Measurements from ENCODE around the gene COBL.

The COBL gene

DNA sequence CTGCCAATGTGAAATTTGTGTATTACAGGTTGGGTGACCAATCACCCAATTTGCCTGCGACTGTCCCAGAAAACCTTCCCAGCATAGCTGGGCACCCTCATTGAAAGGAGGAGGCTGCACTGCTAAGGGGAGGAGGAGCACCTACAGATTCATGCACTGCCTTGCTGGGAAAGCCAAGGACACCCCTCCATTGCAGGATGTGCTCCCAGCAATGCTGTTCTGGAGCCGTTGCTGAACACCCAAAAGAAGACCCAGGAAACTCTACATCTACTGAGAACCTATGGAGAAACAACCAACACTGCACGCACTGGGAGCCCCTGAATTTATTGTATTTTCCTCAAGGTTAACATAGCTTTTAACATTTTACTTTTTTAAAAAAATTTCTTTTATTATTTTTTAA, 295.7 kb downstream of the COBL start:
- no peaks in the 10 kb centered on the region for H3K4me1 ChIP-seq (ENCODE audit: control insufficient read depth in 2 of 2, insufficient read depth in 1 of 2, low read depth in 1 of 2, low read length in 2 of 2)
- no peak overlapping the region for H3K27ac ChIP-seq (replicated peaks; ENCODE audit: low read length)
- H2BK5ac ChIP-seq (ENCODE audit: low read length), result no peak overlapping the region
- H3K14ac ChIP-seq (ENCODE audit: low read length), result no peak overlapping the region
- no peaks in the 10 kb centered on the region for H3K36me3 ChIP-seq (replicated peaks in 1 of 2; ENCODE audit: control insufficient read depth in 2 of 2, insufficient read depth in 2 of 2, low read length in 2 of 2)
- peaks cover 2% of the 10 kb centered on the region for H3K79me1 ChIP-seq (ENCODE audit: low read depth, low read length)
- no peaks in the 10 kb centered on the region for H3K27me3 ChIP-seq (ENCODE audit: control insufficient read depth in 3 of 3, insufficient read depth in 3 of 3, low read depth in 1 of 3, low read length in 3 of 3)
- H3K4me2 ChIP-seq (ENCODE audit: insufficient read depth, low read length, poor library complexity, severe bottlenecking), result no peak overlapping the region
- H3K4ac ChIP-seq (ENCODE audit: low read length), result no peak overlapping the region
- no peak overlapping the region for H2BK120ac ChIP-seq (ENCODE audit: low read depth, low read length)
- no peak overlapping the region for H2BK15ac ChIP-seq (ENCODE audit: low read length)
- no peak overlapping the region for H2AK5ac ChIP-seq (ENCODE audit: low read depth, low read length)
- H3K23ac ChIP-seq (ENCODE audit: low read depth, low read length, poor library complexity), result no peak overlapping the region
- H3K18ac ChIP-seq (ENCODE audit: low read length), result no peak overlapping the region
- no peak overlapping the region for H2AFZ ChIP-seq (ENCODE audit: low read length)
- no peak overlapping the region for H2BK12ac ChIP-seq (ENCODE audit: low read length)
- no peaks in the 10 kb centered on the region for H3K9me3 ChIP-seq (replicated peaks in 1 of 2; ENCODE audit: control insufficient read depth in 2 of 2, insufficient read depth in 1 of 2, low read depth in 1 of 2, low read length in 2 of 2)
- no peak overlapping the region for H3K4me3 ChIP-seq (ENCODE audit: low read length in 2 of 2)
- no peak overlapping the region for H4K8ac ChIP-seq (ENCODE audit: low read depth, low read length)
- WGBS, 2 donors (ENCODE audit: extremely low coverage in 2 of 2, insufficient read length in 2 of 2, insufficient replicate concordance in 1 of 2), result no CpG with 5 or more reads among the region's 3 CpGs
- no peak for DNase-seq (ENCODE audit: low spot score)
- no peak overlapping the region for H4K91ac ChIP-seq (ENCODE audit: low read depth, low read length, poor library complexity)
- no peak overlapping the region for H3K9ac ChIP-seq (ENCODE audit: low read depth, low read length, poor library complexity)

DNA sequence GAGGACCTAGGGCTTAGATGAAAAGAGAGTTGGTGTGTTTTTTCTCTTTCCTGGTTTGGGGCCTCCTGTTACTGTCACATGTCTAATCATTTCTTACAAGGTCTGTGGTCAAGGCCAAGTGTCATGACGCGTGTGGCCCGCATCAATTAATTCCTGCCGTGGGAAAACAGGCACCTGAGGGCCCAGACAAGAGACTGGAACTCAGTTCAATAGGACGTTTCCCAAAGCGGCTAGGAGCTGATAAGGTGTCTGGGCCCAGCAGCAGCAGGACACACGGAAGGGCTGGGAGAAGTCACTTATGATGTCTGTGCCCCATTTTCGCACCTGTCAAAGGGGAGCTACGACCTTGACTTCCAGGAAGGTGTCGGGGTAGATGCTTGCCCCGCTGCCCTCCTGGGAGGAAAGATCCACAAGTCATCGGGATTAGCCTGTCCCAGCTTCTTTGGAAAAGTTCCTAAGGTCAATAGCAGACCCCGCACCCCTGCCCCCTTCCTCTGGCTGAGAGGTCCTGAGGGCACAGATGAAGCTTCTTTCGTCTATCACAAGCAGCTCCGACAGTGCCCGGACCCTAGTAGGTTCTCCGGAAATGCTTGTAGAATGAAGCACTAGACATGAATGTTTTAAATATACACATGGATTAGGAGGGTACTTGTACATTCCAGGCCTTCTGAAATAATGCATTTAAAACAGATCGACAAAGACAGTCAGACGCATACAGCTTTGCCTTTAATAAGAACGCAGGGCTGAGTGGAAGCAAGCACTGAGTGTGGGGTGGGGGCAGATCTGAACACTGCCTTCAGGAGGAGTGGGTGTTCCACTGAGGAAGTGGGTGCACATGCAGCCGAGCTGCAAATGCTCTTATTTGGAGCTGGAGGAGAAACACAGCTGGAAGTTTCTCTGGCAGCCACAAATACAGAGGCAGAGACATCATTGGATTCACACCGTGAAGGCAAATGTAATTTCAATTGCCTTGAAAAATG, 296.4 kb downstream of the COBL start:
- Histone ChIP-seq H4K91ac (ENCODE audit: low read depth, low read length, poor library complexity) (no peak overlapping the region), H3K36me3 (replicated peaks in 1 of 2; ENCODE audit: control insufficient read depth in 2 of 2, insufficient read depth in 2 of 2, low read length in 2 of 2) (no peaks in the 10 kb centered on the region), H3K23ac (ENCODE audit: low read depth, low read length, poor library complexity) (no peak overlapping the region), H3K79me1 (ENCODE audit: low read depth, low read length) (peaks cover 2% of the 10 kb centered on the region), H3K27me3 (ENCODE audit: control insufficient read depth in 3 of 3, insufficient read depth in 3 of 3, low read depth in 1 of 3, low read length in 3 of 3) (no peaks in the 10 kb centered on the region), H3K4me2 (ENCODE audit: insufficient read depth, low read length, poor library complexity, severe bottlenecking) (no peak overlapping the region), H3K4ac (ENCODE audit: low read length) (no peak overlapping the region), H3K14ac (ENCODE audit: low read length) (no peak overlapping the region), H2BK120ac (ENCODE audit: low read depth, low read length) (no peak overlapping the region), H3K4me1 (ENCODE audit: control insufficient read depth in 2 of 2, insufficient read depth in 1 of 2, low read depth in 1 of 2, low read length in 2 of 2) (no peaks in the 10 kb centered on the region), H2AK5ac (ENCODE audit: low read depth, low read length) (no peak overlapping the region), H3K4me3 (ENCODE audit: low read length in 2 of 2) (no peak overlapping the region), H3K9me3 (replicated peaks in 1 of 2; ENCODE audit: control insufficient read depth in 2 of 2, insufficient read depth in 1 of 2, low read depth in 1 of 2, low read length in 2 of 2) (no peaks in the 10 kb centered on the region), H2BK5ac (ENCODE audit: low read length) (no peak overlapping the region), H2BK15ac (ENCODE audit: low read length) (peak overlapping the region; percentile 14), H2AFZ (ENCODE audit: low read length) (no peak overlapping the region), H4K8ac (ENCODE audit: low read depth, low read length) (no peak overlapping the region), H3K9ac (ENCODE audit: low read depth, low read length, poor library complexity) (no peak overlapping the region), H3K18ac (ENCODE audit: low read length) (peak overlapping the region; percentile 32), H2BK12ac (ENCODE audit: low read length) (no peak overlapping the region), H3K27ac (replicated peaks; ENCODE audit: low read length) (no peak overlapping the region)
- DNase-seq (ENCODE audit: low spot score), result no peak
- no CpG with 5 or more reads among the region's 22 CpGs for WGBS, 2 donors (ENCODE audit: extremely low coverage in 2 of 2, insufficient read length in 2 of 2, insufficient replicate concordance in 1 of 2)

DNA sequence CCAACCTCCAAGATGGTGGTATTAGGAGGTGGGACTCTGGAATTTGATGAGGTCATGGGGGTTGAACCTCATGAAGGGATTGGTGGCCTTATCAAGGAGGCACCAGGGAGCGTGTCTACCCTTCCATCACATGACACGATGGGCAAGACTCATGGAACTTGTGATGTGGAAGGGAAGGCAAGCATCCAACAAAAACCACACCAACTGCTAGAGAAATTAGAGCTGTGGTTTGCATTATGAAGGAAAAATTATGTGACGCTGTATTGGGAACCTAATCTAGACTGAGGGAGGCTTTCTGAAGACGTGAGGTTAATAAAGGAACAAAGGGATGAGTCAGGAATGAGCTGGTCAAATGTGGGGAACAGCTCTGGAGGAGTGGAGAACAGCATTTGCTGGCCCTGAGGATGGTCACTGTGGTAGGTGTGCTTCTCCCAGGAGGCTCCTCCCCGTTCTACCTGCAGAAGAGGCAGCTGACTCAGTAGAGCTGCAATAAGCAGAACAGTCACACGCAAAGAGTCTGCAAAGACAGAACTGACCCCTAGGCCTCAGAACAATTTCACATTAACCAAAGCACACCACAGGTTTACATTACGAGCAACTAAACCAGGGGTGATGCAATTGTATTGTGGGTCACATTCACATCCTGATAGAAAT, 297.3 kb downstream of the COBL start:
- H3K9ac ChIP-seq (ENCODE audit: low read depth, low read length, poor library complexity), result no peak overlapping the region
- peaks cover 2% of the 10 kb centered on the region for H3K79me1 ChIP-seq (ENCODE audit: low read depth, low read length)
- DNase-seq (ENCODE audit: low spot score), result no peak
- no peak overlapping the region for H2BK15ac ChIP-seq (ENCODE audit: low read length)
- H3K18ac ChIP-seq (ENCODE audit: low read length), result no peak overlapping the region
- H3K36me3 ChIP-seq (replicated peaks in 1 of 2; ENCODE audit: control insufficient read depth in 2 of 2, insufficient read depth in 2 of 2, low read length in 2 of 2), result no peaks in the 10 kb centered on the region
- H2BK120ac ChIP-seq (ENCODE audit: low read depth, low read length), result no peak overlapping the region
- no peak overlapping the region for H2BK5ac ChIP-seq (ENCODE audit: low read length)
- no peak overlapping the region for H2BK12ac ChIP-seq (ENCODE audit: low read length)
- no peaks in the 10 kb centered on the region for H3K9me3 ChIP-seq (replicated peaks in 1 of 2; ENCODE audit: control insufficient read depth in 2 of 2, insufficient read depth in 1 of 2, low read depth in 1 of 2, low read length in 2 of 2)
- H4K91ac ChIP-seq (ENCODE audit: low read depth, low read length, poor library complexity), result no peak overlapping the region
- H3K4ac ChIP-seq (ENCODE audit: low read length), result no peak overlapping the region
- H3K14ac ChIP-seq (ENCODE audit: low read length), result no peak overlapping the region
- no peak overlapping the region for H3K27ac ChIP-seq (replicated peaks; ENCODE audit: low read length)
- H3K4me3 ChIP-seq (ENCODE audit: low read length in 2 of 2), result no peak overlapping the region
- H3K4me2 ChIP-seq (ENCODE audit: insufficient read depth, low read length, poor library complexity, severe bottlenecking), result no peak overlapping the region
- H4K8ac ChIP-seq (ENCODE audit: low read depth, low read length), result no peak overlapping the region
- no peaks in the 10 kb centered on the region for H3K4me1 ChIP-seq (ENCODE audit: control insufficient read depth in 2 of 2, insufficient read depth in 1 of 2, low read depth in 1 of 2, low read length in 2 of 2)
- no peak overlapping the region for H3K23ac ChIP-seq (ENCODE audit: low read depth, low read length, poor library complexity)
- no peak overlapping the region for H2AK5ac ChIP-seq (ENCODE audit: low read depth, low read length)
- WGBS, 2 donors (ENCODE audit: extremely low coverage in 2 of 2, insufficient read length in 2 of 2, insufficient replicate concordance in 1 of 2), result no CpG with 5 or more reads among the region's 7 CpGs
- H2AFZ ChIP-seq (ENCODE audit: low read length), result no peak overlapping the region
- no peaks in the 10 kb centered on the region for H3K27me3 ChIP-seq (ENCODE audit: control insufficient read depth in 3 of 3, insufficient read depth in 3 of 3, low read depth in 1 of 3, low read length in 3 of 3)
